HepG2 (cell line): Measurements from ENCODE around the gene ALOX5AP. TPM values are rescaled to one million over a fixed set of nuclear protein-coding genes. Genes with fewer than 3 reads are reported as not detected.
A peak's percentile ranks its signal among the peaks of the same experiment; 100 is the strongest.

Experiments
- AHDC1 ChIP-seq: sonication (generic); formaldehyde crosslinking; IDR thresholded peaks from 2 replicates; pipeline ENCODE4 v1.5.1; 2020; ENCODE audit warnings: mild to moderate bottlenecking, missing genetic modification reagents, borderline replicate concordance
- ARID2 ChIP-seq: sonication (generic); formaldehyde crosslinking; IDR thresholded peaks from 2 replicates; pipeline ENCODE4 v1.8.1; 2022; ENCODE audit warnings: mild to moderate bottlenecking, missing genetic modification reagents, borderline replicate concordance
- ARID4A ChIP-seq: sonication (generic); formaldehyde crosslinking; IDR thresholded peaks from 2 replicates; pipeline ENCODE4 v1.5.0; 2020; ENCODE audit warnings: mild to moderate bottlenecking, missing genetic modification reagents, borderline replicate concordance
- DPF2 ChIP-seq: sonication (generic); formaldehyde crosslinking; IDR thresholded peaks from 2 replicates; pipeline ENCODE4 v1.4.0; 2020; ENCODE audit warnings: mild to moderate bottlenecking, low read depth, missing genetic modification reagents, borderline replicate concordance
- KLF6 ChIP-seq: IDR thresholded peaks from 2 replicates; pipeline ENCODE4 v1.8.0; 2016; ENCODE audit warnings: missing biosample characterization, missing genetic modification reagents
- MEF2D ChIP-seq: sonication (generic); formaldehyde crosslinking; IDR thresholded peaks from 2 replicates; pipeline ENCODE4 v1.5.1; 2020; ENCODE audit warnings: mild to moderate bottlenecking, missing genetic modification reagents
- NR2C2 ChIP-seq: sonication (generic); formaldehyde crosslinking; IDR thresholded peaks from 2 replicates; pipeline ENCODE4 v1.4.0; 2020; ENCODE audit warnings: missing genetic modification reagents, mild to moderate bottlenecking, moderate library complexity, borderline replicate concordance
- PHF20 ChIP-seq: sonication (generic); formaldehyde crosslinking; IDR thresholded peaks from 2 replicates; pipeline ENCODE4 v1.5.0; 2020; ENCODE audit warnings: mild to moderate bottlenecking, missing genetic modification reagents
- SALL1 ChIP-seq: sonication (generic); formaldehyde crosslinking; IDR thresholded peaks from 2 replicates; pipeline ENCODE4 v1.8.0; 2022; ENCODE audit warnings: mild to moderate bottlenecking, missing genetic modification reagents
- SNAPC5 ChIP-seq: sonication (generic); formaldehyde crosslinking; IDR thresholded peaks from 2 replicates; pipeline ENCODE4 v1.8.1; 2023; ENCODE audit warnings: mild to moderate bottlenecking, missing genetic modification reagents, borderline replicate concordance
- SP2 ChIP-seq: sonication (generic); formaldehyde crosslinking; IDR thresholded peaks from 2 replicates; pipeline ENCODE4 v1.5.1; 2020; ENCODE audit warnings: mild to moderate bottlenecking, missing genetic modification reagents
- ZBTB38 ChIP-seq: sonication (generic); formaldehyde crosslinking; IDR thresholded peaks from 2 replicates; pipeline ENCODE4 v1.5.1; 2020; ENCODE audit warnings: mild to moderate bottlenecking, missing genetic modification reagents
- ZFP41 ChIP-seq: sonication (generic); formaldehyde crosslinking; IDR thresholded peaks from 2 replicates; pipeline ENCODE4 v1.4.0; 2020; ENCODE audit warnings: mild to moderate bottlenecking, missing genetic modification reagents, borderline replicate concordance
- ZMAT3 ChIP-seq: sonication (generic); formaldehyde crosslinking; conservative IDR thresholded peaks from 2 replicates; pipeline ENCODE4 v1.7.0; 2021; ENCODE audit warnings: missing genetic modification reagents
- ZNF292 ChIP-seq: sonication (generic); formaldehyde crosslinking; IDR thresholded peaks from 2 replicates; pipeline ENCODE4 v1.8.1; 2022; ENCODE audit warnings: mild to moderate bottlenecking, low read depth, missing genetic modification reagents, borderline replicate concordance
- ZNF337 ChIP-seq: sonication (generic); formaldehyde crosslinking; IDR thresholded peaks from 2 replicates; pipeline ENCODE4 v1.5.1; 2020; ENCODE audit warnings: missing genetic modification reagents, low read depth, mild to moderate bottlenecking, borderline replicate concordance
- ZNF557 ChIP-seq: sonication (generic); formaldehyde crosslinking; IDR thresholded peaks from 2 replicates; pipeline ENCODE4 v1.4.0; 2020; ENCODE audit warnings: missing genetic modification reagents
- ZNF75D ChIP-seq: sonication (generic); formaldehyde crosslinking; IDR thresholded peaks from 2 replicates; pipeline ENCODE4 v1.8.1; 2023; ENCODE audit warnings: missing genetic modification reagents, mild to moderate bottlenecking, borderline replicate concordance
- ZNF777 ChIP-seq: sonication (generic); formaldehyde crosslinking; IDR thresholded peaks from 2 replicates; pipeline ENCODE4 v1.4.0; 2020; ENCODE audit warnings: missing genetic modification reagents
- ZSCAN21 ChIP-seq: sonication (generic); formaldehyde crosslinking; IDR thresholded peaks from 2 replicates; pipeline ENCODE4 v1.8.0; 2022; ENCODE audit warnings: mild to moderate bottlenecking, missing genetic modification reagents, moderate library complexity, borderline replicate concordance
- polyA plus RNA-seq, 8 experiments: library from polyadenylated mRNA; depleted of rRNA in 3 of 8; stranded (reverse) in 7 of 8; unstranded in 1 of 8; fragments of >200 nt; fragmentation: Illumina TruSeq in 4 of 8; extraction: Trizol in 4 of 8; gene quantifications; 2 replicates each; pipeline versions ENCODE4 v1.2.1 to v1.2.3, GENCODE V29; 2011 to 2016; ENCODE audit warnings: low read depth in 4 of 8, missing spikeins in 1 of 8, mixed read lengths in 1 of 8; ENCODE audit not compliant: insufficient read depth in 1 of 8
- total RNA-seq, 5 experiments: library from RNA; depleted of rRNA; stranded (reverse); fragments of >200 nt; fragmentation: Illumina TruSeq; extraction: Trizol; gene quantifications; 2 replicates each; pipeline ENCODE4 v1.2.3, GENCODE V29; 2016; ENCODE audit warnings: low read depth in 1 of 5

Gene ALOX5AP
- total and polyA plus RNA-seq, 2 of the 13 experiments (the other 11 are each of a cell fraction or from before 2014, with no cell fraction given) = 0.97 to 1.2 TPM

GRCh38 chr13:30745906-30746686 is 10.8 kb downstream of the ALOX5AP start (continued):
- no peak for TF ChIP-seq AHDC1 (CRISPR knock-in tag)
- no peak for TF ChIP-seq KLF6 (CRISPR knock-in tag)
- TF ChIP-seq SNAPC5 = no peak
- TF ChIP-seq SP2 (CRISPR knock-in tag) = no peak
- no peak for TF ChIP-seq ZNF557 (CRISPR knock-in tag)
- peak; percentile 57 for TF ChIP-seq PHF20
- no peak for TF ChIP-seq DPF2
- TF ChIP-seq SALL1 = 0 out of 2 replicates have a peak, but pooled peaks have one; percentile 25
- TF ChIP-seq ZFP41 (CRISPR knock-in tag) = no peak
- no peak for TF ChIP-seq ARID4A
- TF ChIP-seq ZNF292 (CRISPR knock-in tag) = peak; percentile 88; the same call in 1 of the 2 replicates
- no peak for TF ChIP-seq ARID2 (CRISPR knock-in tag)
- TF ChIP-seq ZMAT3 = no peak
- TF ChIP-seq ZNF75D (CRISPR knock-in tag) = no peak
- no peak for TF ChIP-seq ZNF337 (CRISPR knock-in tag)
- TF ChIP-seq ZNF777 (CRISPR knock-in tag) = no peak
- no peak for TF ChIP-seq MEF2D
- no peak for TF ChIP-seq ZSCAN21 (CRISPR knock-in tag)
- TF ChIP-seq NR2C2 = no peak
- no peak for TF ChIP-seq ZBTB38
